KMS-11 (cell line): ENCODE results near the gene ULK1.

Experiments used
- H2AFZ ChIP-seq: fragments of 200-600 bp; sonication (generic); 2 replicates; pipeline ENCODE4 v1.6.1; 2016; ENCODE audit warnings: antibody characterized with exemption, mixed run types, low read depth
- H3K27ac ChIP-seq: fragments of 200-600 bp; sonication (generic); 2 replicates; pipeline ENCODE4 v1.6.1; 2016; ENCODE audit warnings: mild to moderate bottlenecking, mixed run types
- H3K27me3 ChIP-seq: fragments of 200-600 bp; sonication (generic); 2 replicates; pipeline ENCODE4 v1.6.1; 2017; ENCODE audit warnings: mild to moderate bottlenecking, low read depth, mixed run types, moderate library complexity; ENCODE audit not compliant: insufficient read depth
- H3K36me3 ChIP-seq: fragments of 200-600 bp; sonication (generic); 2 replicates; pipeline ENCODE4 v1.6.1; 2017; ENCODE audit warnings: mild to moderate bottlenecking, mixed run types; ENCODE audit not compliant: insufficient read depth
- H3K4me1 ChIP-seq: fragments of 200-600 bp; sonication (generic); 2 replicates; pipeline ENCODE4 v1.6.1; 2016; ENCODE audit warnings: mild to moderate bottlenecking, low read depth, mixed run types; ENCODE audit not compliant: poor library complexity, severe bottlenecking
- H3K4me2 ChIP-seq: fragments of 200-600 bp; sonication (generic); 2 replicates; pipeline ENCODE4 v1.7.0; 2016; ENCODE audit warnings: mild to moderate bottlenecking, mixed run types
- H3K4me3 ChIP-seq: fragments of 200-600 bp; sonication (generic); IDR thresholded peaks from 2 replicates; pipeline ENCODE4 v1.6.1; 2017; ENCODE audit warnings: low read depth, low read length, mixed read lengths; ENCODE audit not compliant: insufficient read depth
- H3K79me2 ChIP-seq: fragments of 200-600 bp; sonication (generic); 2 replicates; pipeline ENCODE4 v1.6.1; 2016; ENCODE audit warnings: low read depth, mixed run types; ENCODE audit not compliant: insufficient read depth
- H3K9ac ChIP-seq: fragments of 200-600 bp; sonication (generic); 2 replicates; pipeline ENCODE4 v1.6.1; 2016; ENCODE audit warnings: mild to moderate bottlenecking, mixed run types
- H4K20me1 ChIP-seq: fragments of 200-600 bp; sonication (generic); 2 replicates; pipeline ENCODE4 v1.6.1; 2016; ENCODE audit warnings: mild to moderate bottlenecking, mixed run types; ENCODE audit not compliant: insufficient read depth
- CTCF ChIP-seq: fragments of 200-600 bp; sonication (generic); conservative IDR thresholded peaks from 2 replicates; pipeline ENCODE4 v1.6.1; 2017; ENCODE audit warnings: low read depth, mild to moderate bottlenecking, antibody characterized with exemption, low read length, moderate library complexity, mixed read lengths

Gene ULK1

GRCh38 chr12:131894313-131894860 is at the start of gene ULK1:
Gene ULK1 (plus strand): TSS chr12:131894622. CDS start chr12:131895002, 380 bp downstream.
- no peak for TF ChIP-seq CTCF
- Histone ChIP-seq H3K9ac (no peak within 1 kb of the TSS; the same call in 1 of the 2 replicates), H3K4me2 (peak within 1 kb of the TSS; percentile 41), H2AFZ (no peak within 1 kb of the TSS), H3K27me3 (no peaks in the 10 kb centered on the region), H3K36me3 (no peaks in the 10 kb centered on the region), H4K20me1 (no peaks in the 10 kb centered on the region), H3K79me2 (no peaks in the 10 kb centered on the region), H3K4me1 (peaks cover 7% of the 10 kb centered on the region), H3K27ac (peak within 1 kb of the TSS; percentile 76; the same call in 1 of the 2 replicates), H3K4me3 (no peak within 1 kb of the TSS)

- Histone ChIP-seq H3K27ac (no peak overlapping the region), H3K79me2 (no peaks in the 10 kb centered on the region), H4K20me1 (no peaks in the 10 kb centered on the region), H3K4me3 (no peak overlapping the region), H3K36me3 (no peaks in the 10 kb centered on the region), H3K4me2 (no peak overlapping the region), H2AFZ (no peak overlapping the region), H3K27me3 (no peaks in the 10 kb centered on the region), H3K4me1 (no peaks in the 10 kb centered on the region), H3K9ac (no peak overlapping the region)
- no peak for TF ChIP-seq CTCF
These were observed 49.8 kb upstream of the ULK1 start for GRCh38 chr12:131844656-131845055.

GRCh38 chr12:131845121-131845520 is 49.3 kb upstream of the ULK1 start:
- H3K9ac ChIP-seq = no peak overlapping the region
- no peak overlapping the region for H3K27ac ChIP-seq
- H3K36me3 ChIP-seq = no peaks in the 10 kb centered on the region
- H3K4me1 ChIP-seq = no peaks in the 10 kb centered on the region
- no peak overlapping the region for H2AFZ ChIP-seq
- H3K4me2 ChIP-seq = no peak overlapping the region
- TF ChIP-seq CTCF = no peak
- no peaks in the 10 kb centered on the region for H3K79me2 ChIP-seq
- no peaks in the 10 kb centered on the region for H3K27me3 ChIP-seq
- H4K20me1 ChIP-seq = no peaks in the 10 kb centered on the region
- H3K4me3 ChIP-seq = no peak overlapping the region

GRCh38 chr12:131847456-131847855 is 47.0 kb upstream of the ULK1 start:
- Histone ChIP-seq H3K4me3 (no peak overlapping the region), H3K36me3 (no peaks in the 10 kb centered on the region), H3K79me2 (no peaks in the 10 kb centered on the region), H3K9ac (no peak overlapping the region), H4K20me1 (no peaks in the 10 kb centered on the region), H3K4me1 (no peaks in the 10 kb centered on the region), H3K27me3 (no peaks in the 10 kb centered on the region), H3K27ac (no peak overlapping the region), H2AFZ (no peak overlapping the region), H3K4me2 (no peak overlapping the region)
- TF ChIP-seq CTCF = no peak
